Pulmonary artery endothelial cell (primary cell): ENCODE measurements around the gene DEGS2. TPM values are rescaled to one million over a fixed set of nuclear protein-coding genes. Genes with fewer than 3 reads are reported as not detected.
"Not testable (repeated sequence)": the region's sequence is repeated elsewhere in the genome, so short reads cannot be mapped to it uniquely, and the experiment has no call there.

Experiments used
- DNase-seq: peaks from one replicate; pipeline ENCODE4 v3.0.0-alpha.2; 2011; ENCODE audit warnings: low read depth, low spot score
- total RNA-seq: library from RNA; depleted of rRNA; stranded (reverse); fragments of >200 nt; gene quantifications from 2 replicates; pipeline ENCODE4 v1.2.3, GENCODE V29; 2014

The DEGS2 gene
- total RNA-seq = 0.04 and 1.1 TPM in 2 replicates

- DNase-seq = no peak
These were observed at the start of gene DEGS2 for GRCh38 chr14:100159094-100159864. TSS of gene DEGS2 (minus strand) at chr14:100159645. CDS start at chr14:100159587, 58 bp downstream.

- not testable (repeated sequence) for DNase-seq
These were observed 48.7 kb upstream of the DEGS2 start for GRCh38 chr14:100208136-100208535.

GRCh38 chr14:100207588-100207987 is 48.1 kb upstream of the DEGS2 start:
- not testable (repeated sequence) for DNase-seq

- DNase-seq = not testable (repeated sequence)
These were observed 45.4 kb upstream of the DEGS2 start for GRCh38 chr14:100204835-100205167.

GRCh38 chr14:100203962-100204834 is 44.8 kb upstream of the DEGS2 start:
- no peak for DNase-seq

- DNase-seq = no peak
These were observed 43.7 kb upstream of the DEGS2 start for GRCh38 chr14:100203146-100203545.

- no peak for DNase-seq
These were observed 43.3 kb upstream of the DEGS2 start for GRCh38 chr14:100202712-100203111.

GRCh38 chr14:100201701-100202100 is 42.3 kb upstream of the DEGS2 start:
- DNase-seq = no peak

- DNase-seq = no peak
These were observed 40.9 kb upstream of the DEGS2 start for GRCh38 chr14:100200311-100200710.

GRCh38 chr14:100199240-100199860 is 39.9 kb upstream of the DEGS2 start:
- DNase-seq = no peak

- no peak for DNase-seq
These were observed 34.2 kb upstream of the DEGS2 start for GRCh38 chr14:100193417-100194357.

- peak; percentile 87 for DNase-seq
These were observed 33.4 kb upstream of the DEGS2 start for GRCh38 chr14:100192672-100193416.

- DNase-seq = no peak
These were observed 32.8 kb upstream of the DEGS2 start for GRCh38 chr14:100192250-100192671.

- no peak for DNase-seq
These were observed 32.3 kb upstream of the DEGS2 start for GRCh38 chr14:100191584-100192249.

GRCh38 chr14:100190126-100190525 is 30.7 kb upstream of the DEGS2 start:
- DNase-seq = no peak

GRCh38 chr14:100188392-100189030 is 29.1 kb upstream of the DEGS2 start:
- no peak for DNase-seq

- DNase-seq = no peak
These were observed 27.9 kb upstream of the DEGS2 start for GRCh38 chr14:100187247-100187833.

- not testable (repeated sequence) for DNase-seq
These were observed 22.6 kb upstream of the DEGS2 start for GRCh38 chr14:100181876-100182551.
